LNCaP clone FGC (cell line): ENCODE measurements around the gene GNB1L.

ENCODE experiments used
- DNase-seq: peaks from one replicate; pipeline ENCODE4 v3.0.0-alpha.2; 2011; ENCODE audit warnings: low read depth
- H3K4me3 ChIP-seq: 2 replicates; pipeline ENCODE4 v1.5.1; 2011; ENCODE audit warnings: mild to moderate bottlenecking, low read depth, low read length, control low read depth
- CTCF ChIP-seq: IDR thresholded peaks from 2 replicates; pipeline ENCODE4 v1.5.1; 2012; ENCODE audit warnings: mild to moderate bottlenecking; ENCODE audit not compliant: control insufficient read depth, insufficient read depth; ENCODE audit errors: extremely low read depth

The GNB1L gene

DNA sequence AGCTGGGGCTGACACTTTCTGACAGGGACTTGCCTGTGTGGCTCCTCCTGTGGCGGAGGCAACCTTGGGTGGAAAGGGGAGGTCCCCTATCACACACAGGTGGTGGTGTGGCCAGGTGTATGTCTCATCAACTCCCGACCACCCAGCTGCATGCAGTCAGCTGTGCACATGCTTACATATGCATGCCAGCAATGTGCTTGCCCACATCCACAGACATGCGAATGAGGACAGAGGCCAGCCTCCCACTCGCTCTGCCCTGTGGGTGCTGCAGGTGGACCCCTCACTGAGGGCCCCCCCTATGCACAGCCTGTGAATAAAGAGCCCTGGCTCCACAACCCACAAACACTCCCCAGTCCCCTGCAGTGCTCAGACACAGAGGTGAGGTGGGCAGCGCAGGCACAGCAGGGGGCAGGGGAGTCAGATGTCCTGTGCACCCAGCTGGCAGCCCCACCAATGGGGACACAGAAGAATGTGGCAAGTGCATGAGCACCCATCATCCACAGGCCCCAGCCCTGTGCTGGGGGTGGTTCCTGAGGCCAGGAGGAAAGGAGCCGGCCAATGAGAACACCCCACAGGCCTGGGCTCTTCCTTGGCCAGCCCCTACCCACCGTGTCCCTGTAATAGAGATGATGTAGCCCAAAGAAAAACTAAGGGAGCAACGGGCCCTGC is 9.5 kb downstream of the GNB1L start:
- DNase-seq: no peak
- no peak for TF ChIP-seq CTCF
- H3K4me3 ChIP-seq: no peak overlapping the region

DNA sequence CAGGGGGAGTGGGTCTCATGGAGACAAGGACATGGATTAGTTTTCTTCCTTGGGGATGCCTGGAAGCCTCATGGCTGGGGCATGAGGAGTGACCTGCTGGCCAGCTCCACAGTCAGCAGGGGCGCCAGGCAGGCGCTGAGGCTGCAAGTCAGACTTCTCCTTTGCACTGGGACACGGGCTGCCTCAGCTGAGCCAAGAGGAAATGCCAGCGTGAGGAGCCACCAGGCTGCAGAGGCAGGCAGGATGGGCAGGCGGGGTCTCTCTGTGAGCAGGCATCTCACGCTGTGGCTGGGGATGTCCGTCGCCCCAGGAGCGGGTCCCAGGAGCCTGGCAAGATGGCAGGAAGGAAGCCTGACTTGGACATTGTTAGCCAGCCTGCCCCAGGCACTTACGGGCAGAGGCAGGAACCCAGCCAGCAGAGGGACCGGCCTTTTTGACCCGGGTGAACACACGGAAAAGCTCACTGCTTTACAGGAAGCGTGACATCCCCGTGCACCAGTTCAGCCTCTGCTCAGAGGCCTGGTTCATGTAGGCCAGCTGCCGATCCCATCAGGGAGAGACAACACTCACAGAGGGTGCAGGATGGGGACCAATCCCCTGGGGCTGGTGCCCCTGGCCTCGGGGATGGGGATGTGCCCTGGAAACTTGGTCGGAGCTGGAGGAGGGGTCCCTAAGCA is 10.2 kb downstream of the GNB1L start:
- DNase-seq: no peak

GRCh38 chr22:19843857-19844376 is 10.8 kb downstream of the GNB1L start:
- no peak overlapping the region for H3K4me3 ChIP-seq
- no peak for DNase-seq
- no peak for TF ChIP-seq CTCF

More for the DNA sequence above, 10.2 kb downstream of the GNB1L start:
- H3K4me3 ChIP-seq: no peak overlapping the region
- no peak for TF ChIP-seq CTCF

- no peak overlapping the region for H3K4me3 ChIP-seq
- no peak for TF ChIP-seq CTCF
- DNase-seq: no peak
Measured at GRCh38 chr22:19843107-19843856, 11.4 kb downstream of the GNB1L start.

DNA sequence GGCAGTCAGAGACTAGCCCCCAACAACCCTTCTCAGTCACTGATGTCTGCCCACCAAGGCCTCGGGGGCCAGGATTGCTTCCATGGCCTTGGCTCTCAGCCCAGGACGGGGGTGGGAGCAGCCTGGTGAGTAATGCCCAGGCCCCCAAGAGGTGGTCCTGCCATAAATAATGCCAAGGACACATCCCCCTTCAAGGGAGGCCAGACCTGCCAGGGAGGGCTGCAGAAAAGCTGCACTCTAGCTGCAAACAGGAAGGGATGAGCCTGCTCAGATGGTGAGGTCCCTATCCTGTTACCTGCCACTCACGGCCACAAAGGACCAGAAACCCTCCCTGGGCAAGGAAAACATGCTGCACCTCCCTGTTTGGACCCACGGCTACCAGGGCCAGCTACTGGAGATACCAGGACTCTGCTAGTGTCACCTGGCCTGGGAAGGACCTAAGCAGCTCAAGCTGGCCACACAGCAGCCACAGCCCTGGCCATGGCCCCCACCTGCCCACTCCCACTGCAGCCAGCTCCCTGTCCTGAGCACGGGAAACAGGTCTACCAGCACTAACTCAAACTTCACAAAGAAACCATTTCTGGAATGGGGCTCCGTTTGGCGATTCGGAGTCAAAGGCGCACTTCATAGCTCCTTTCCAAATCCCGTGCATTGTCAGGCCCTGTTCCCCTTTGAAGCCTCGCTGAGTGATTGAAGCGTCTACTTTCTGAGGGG is 12.1 kb downstream of the GNB1L start:
- no peak overlapping the region for H3K4me3 ChIP-seq
- no peak for DNase-seq
- no peak for TF ChIP-seq CTCF

- no peak overlapping the region for H3K4me3 ChIP-seq
- no peak for TF ChIP-seq CTCF
- DNase-seq: no peak
Measured at GRCh38 chr22:19841641-19842392, 12.9 kb downstream of the GNB1L start.
